Fibroblast of upper back skin (primary cell): ENCODE measurements around the gene NUP214.
"Not testable (repeated sequence)": the region's sequence is repeated elsewhere in the genome, so short reads cannot be mapped to it uniquely, and the experiment has no call there.

Experiments
- DNase-seq: peaks from one replicate; pipeline ENCODE4 v3.0.0-alpha.2; 2013

NUP214 gene

DNA sequence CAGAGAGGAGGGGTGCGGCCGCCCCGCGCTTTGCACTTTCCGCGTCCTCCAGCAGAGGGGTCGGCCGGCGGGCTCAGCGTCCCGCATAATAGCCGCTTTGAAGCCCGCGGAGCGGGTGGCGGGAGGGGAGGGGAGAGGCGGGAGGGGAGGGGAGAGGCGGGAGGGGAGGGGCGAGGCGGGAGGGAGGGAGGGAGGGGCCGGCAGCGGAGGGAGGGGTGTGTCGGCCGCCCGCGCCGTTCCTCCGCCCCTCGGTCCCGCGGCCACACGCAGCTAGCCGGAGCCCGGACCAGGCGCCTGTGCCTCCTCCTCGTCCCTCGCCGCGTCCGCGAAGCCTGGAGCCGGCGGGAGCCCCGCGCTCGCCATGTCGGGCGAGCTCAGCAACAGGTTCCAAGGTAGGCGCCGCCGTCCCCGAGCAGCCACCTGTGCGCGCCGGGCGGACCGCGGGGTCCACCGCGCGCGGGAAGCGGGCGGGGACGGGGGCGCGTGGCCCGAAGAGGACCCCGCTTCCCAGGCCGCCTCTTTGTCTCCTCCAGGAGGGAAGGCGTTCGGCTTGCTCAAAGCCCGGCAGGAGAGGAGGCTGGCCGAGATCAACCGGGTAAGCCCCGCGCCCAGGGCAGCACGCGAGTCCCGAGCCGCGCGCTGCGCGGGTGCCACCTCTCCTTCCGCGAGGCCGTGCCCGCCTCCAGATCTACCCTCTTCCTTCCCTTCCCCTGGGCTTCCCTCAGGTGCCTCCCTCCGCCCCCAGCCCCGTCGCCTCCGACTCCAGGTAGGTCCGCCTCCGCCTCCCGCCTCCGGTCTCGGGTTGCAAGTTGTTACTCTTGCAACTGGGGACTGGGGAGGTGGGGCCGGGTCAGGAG, 28.9 kb upstream of the NUP214 start, which contains the start of gene AIF1L:
Gene AIF1L, plus strand, starts transcription at position 263 of the 857 bp plus-strand sequence. Its CDS starts 99 bp downstream, at position 362.
- no peak for DNase-seq

DNA sequence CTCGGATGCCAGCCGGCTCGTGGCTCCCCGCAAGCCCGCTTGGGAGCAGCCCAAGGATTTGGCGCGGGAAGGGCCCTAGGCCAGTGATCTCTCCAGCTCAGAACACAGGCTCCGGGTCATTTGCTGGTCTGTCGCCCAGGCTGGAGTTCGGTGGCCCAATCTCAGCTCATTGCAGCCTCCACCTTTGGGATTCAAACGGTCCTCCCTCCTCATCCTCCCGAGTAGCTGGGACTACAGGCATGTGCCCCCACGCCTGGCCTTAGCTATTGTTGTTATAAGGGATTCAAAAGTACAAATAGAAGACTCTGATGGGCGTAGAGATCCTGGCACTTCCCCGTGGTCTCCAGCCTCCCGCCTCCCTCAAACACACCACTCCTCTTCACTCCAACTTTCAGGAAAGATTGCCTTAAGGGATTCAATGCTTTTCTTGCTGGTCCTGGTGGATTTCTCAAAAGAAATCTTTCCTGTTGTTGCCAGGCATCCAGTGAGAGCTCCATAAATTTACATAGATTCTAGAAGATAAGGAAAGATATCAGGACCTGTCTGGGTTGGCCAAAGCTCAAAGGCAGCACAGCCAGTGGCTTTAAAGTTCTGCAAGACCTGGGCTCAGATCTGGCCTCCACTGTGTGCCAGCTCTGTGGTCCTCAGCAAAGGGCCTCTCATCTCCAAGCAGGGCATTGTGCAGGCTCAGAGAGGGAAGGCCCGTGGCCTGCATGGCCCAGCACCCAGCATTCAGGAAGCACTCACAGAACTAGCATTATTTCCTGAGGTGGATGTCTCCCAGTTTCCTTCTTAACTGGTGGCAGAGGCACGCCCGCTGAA, 28.0 kb upstream of the NUP214 start:
- no peak for DNase-seq

DNA sequence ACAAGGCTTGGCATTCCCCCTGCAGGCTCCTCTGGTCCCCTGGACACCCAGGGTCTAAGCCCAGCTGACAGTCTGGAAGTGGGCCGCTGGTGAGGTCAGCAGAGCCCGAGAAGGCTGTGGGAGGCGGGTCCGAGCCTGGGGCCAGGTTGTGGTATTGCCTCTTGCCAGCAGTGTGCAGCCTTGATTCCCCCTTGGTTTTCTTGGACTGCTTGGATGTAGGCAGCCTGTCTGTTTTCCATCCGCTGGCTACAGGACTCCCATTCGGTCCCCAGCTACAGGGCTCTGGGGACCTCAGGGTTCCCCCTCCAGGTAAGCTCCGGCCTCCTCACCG, 27.5 kb upstream of the NUP214 start:
- no peak for DNase-seq

DNA sequence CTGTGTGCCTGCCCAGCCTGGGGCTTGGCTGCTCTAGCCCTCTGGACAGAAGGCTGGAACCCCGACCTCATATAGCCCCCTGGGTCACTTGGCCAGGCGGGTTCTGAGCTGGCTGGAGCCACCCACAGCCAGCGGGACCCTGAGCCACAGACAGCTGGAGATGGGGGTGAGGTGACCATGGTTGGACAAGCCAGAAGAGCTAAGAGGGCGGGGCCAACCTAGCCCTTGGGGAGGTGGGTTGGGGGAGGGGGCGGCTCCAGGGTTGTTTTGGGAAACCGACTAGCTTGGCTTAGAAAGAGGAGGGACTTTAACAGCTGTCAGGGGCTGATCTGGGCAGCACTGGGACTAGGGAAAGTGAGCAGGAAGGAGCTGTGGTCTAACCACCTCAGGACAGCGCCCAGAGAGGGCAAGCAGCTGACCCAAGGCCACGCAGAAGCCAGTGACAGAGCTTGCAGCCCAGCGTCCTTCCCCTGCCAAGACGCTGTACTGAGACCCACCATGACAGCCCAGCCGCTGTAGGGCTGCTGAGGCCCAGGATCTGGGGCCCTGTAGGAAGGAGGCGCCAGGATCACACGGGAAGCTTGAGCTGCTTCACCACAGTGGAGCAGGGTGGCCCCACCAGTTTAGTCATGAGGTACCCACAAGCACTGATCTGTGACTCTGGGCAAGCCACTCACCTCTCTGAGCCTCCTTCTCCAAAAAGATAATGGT, 26.8 kb upstream of the NUP214 start:
- no peak for DNase-seq

DNA sequence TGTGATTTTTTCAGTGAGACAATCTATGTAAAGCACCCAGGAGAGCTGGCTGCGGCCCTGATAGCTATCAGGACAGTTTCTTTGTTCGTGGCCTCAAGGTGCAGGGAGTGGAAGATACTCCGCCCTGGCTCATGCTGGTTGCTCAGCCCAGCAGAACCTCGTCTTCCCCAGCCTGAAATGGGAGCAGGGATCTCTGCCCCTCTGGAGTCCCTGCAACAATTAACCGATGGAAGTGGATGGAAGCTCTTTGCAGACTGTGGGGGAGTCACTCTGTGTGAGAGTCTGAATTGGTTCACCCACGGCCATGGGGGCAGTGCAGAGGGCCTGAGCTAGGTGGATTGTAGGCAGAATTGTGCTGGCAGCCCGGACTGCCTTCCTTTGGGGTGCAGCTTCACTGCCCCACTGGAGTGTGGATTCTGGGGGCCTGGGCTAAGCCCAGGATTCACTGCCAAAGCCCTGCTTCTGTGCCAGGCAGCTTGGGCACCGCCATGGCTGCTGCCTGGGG, 26.2 kb upstream of the NUP214 start:
- DNase-seq = no peak

DNA sequence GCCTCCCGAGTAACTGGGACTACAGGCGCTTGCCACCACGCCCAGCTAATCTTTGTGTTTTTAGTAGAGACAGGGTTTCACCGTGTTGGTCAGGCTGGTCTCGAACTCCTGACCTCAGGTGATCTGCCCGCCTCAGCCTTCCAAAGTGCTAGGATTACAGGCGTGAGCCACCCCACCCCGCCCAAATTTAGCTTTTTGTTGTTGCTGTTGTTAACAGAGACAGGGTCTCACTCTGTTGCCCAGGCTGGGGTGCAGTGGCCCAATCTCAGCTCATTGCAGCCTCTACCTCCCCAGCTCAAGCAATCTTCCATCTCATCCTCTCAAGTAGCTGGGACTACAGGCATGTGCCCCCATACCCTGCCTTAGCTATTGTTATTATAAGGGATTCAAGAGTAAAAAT, 25.5 kb upstream of the NUP214 start:
- not testable (repeated sequence) for DNase-seq

DNA sequence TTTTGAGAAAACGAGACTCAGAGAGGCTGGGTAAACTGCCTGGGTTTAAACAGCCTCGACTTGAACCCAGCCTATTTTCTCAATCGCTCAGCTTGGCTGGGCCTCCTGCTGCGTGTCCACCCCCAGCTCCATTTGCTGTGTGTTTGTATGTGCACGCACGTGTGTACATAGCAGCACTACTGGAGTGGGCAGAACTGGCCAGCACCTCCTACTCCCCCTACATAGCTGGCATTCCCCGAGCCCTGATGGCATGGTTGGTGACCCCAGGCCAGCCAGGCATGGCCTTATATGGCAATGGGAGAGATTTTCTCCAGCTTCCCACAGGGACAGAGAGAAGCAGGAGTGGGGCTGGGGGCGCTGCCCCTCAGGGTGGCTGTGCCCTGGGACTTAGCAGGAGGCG, 24.9 kb upstream of the NUP214 start:
- no peak for DNase-seq

DNA sequence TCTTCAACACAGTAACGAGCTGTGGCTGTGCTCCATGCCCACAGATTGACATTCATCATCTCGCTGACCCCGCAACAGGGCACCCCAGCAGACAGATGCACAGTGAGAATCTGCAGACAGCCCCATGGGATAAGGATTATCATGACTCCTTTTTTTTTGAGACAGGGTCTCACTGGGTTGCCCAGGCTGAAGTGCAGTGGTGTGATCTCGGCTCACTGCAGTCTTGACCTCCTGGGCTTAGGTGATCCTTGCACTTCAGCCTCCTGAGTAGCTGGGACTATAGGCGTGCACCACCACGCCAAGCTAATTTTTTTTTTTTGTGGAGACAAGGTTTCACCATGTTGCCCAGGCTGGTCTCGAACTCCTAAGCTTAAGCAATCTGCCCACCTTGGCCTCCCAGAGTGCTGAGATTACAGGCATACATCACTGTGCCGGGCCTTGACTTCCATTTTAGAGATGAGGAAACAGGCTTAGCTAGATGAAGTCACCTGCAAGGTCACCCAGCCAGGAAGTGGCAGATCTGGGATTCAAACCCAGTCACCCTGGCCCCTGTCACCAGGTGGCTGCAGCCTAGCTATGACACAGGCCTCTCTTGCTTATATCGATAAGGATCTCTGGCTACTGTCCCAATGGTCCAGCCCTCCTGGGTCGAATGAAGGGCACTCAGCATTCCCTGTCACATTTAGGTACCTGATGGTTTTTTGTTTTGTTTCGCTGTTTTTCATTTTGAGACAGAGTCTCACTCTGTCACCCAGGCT, 24.0 kb upstream of the NUP214 start:
- DNase-seq = no peak

DNA sequence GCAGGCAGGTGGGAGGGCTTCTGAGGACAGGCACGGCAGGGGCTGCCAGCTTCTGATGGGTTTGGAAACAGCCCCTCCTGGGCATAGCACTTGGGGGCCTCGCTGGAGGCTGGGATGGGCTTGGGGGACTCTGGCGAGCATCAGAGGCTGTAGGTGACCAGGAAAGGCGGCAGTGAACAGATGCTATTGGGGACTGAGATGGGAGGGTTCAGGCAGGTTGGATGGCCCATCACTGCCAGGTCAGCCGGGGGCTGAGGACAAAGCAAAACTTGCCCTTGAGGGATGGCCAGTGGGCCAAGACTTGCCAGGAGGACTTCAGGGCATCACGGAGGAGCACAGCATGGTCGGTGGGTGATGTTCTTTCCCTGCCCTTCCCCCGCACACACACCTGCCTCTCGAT, 22.4 kb upstream of the NUP214 start:
- no peak for DNase-seq

DNA sequence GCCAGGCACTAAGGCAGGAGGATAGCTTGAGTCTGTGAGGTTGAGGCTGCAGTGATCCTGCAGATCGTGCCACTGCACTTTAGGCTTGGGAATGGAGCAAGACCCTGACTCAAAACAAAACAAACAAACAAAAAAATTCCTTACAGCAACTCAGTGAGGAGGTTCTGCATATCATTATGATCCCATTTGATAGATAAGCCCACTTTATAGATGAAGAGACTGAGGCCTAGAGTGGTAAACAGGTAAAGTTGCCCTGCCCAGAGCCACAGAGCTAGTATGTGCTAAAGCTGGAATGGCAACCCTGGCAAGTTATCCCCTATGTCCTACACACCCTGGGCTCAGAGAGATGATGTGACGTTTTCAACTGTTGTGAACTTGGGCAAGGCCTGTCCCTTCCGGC, 21.9 kb upstream of the NUP214 start:
- no peak for DNase-seq

DNA sequence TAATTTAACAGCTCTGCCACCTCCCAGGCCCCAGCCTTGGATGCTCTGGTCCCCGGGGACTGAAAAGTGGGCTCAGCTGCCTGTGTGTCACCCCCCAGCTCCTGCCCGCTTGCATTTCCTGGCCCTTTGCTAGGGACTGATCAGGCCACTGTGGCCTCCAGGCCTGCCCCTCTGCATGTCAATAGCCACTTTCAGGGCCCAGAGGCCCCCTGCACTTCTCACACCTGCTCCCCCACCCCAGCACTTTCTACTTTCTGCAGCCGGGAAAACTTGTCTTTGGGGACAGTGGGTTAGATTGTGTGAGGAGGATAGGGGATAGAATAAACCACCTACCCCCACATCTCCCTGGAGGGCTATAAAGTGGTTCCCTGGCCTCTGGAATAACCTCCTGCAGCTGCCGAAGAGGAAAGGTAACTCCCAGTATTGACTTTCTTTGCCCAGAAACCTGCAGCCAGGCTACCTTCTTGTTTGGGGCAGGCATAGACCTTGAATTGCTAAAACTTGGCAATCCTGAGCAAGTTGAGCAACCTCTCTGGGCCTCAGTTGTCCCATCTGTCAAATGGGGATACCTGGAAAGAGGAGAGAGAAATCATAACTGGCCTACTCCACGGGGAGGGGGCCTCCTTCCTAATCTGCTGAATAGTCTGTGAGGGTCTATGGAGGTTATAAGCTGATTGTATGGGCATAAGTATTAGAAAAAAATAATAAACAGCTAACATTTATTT, 21.2 kb upstream of the NUP214 start:
- DNase-seq = no peak

DNA sequence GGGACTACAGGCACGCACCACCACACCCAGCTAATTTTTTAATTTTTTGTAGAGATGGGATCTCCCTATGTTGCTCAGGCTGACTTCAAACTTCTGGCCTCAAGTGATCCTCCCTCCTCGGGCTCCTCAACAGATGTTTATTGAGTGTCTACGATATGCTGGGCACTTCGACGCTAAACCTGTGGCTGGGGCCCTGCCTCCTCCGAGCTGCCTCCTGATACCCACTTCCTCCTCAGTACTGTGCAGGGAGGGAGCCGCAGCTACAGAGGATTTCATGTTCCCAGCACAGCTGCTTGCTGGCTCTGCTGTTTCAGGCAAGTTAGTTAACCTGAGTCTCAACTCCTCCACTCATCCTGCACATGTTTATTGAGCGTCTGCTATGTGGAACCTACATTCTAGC, 19.4 kb upstream of the NUP214 start:
- no peak for DNase-seq

DNA sequence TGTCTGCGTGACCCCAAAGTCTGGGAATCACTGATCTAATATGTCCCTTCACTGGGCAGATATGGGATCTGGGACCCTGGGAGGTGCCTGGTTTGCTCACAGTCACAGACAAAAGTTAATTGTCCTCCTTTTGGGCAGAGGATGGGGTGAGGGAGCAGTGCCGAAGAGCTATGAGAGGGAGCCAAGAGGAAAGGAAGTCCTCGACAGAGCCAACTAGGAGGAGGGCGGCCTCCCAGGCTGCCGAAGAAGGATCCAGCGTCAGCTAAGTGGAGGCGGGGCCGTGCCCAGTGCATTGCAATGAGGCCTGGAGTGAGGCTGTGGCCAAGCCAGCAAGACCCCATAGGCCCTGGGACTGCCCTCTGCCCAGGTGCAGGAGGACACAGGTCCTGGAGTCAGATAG, 17.6 kb upstream of the NUP214 start:
- no peak for DNase-seq

DNA sequence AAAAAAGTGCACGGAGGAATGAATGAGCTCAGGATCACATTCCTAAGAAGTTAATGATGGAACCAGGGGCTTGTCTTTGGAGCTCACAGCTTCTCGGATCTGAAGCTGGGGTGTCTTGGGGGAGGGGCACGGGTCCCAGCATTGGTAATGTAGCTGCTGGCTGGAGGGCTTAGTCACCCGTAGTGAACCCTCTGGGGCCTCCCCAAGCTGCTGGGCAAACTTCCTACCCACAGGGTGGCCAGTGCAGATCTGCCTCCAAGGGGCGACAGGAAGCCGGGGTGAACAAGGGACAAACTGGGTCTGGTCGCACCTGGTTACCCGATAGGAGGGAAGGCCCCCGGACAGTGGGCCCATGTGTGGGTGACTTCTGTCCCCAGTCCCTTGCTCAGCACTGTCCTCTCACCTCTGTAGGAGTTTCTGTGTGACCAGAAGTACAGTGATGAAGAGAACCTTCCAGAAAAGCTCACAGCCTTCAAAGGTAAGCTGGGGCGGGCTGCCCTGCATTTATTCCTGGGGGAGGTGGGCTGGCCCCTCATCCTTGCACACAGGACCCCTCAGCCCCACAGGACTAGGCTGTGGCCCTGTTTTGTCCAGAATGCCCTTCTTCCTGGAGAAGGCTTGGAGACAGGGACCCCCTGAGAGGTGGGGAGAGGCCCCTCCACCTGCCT, 14.1 kb upstream of the NUP214 start:
- DNase-seq = no peak

DNA sequence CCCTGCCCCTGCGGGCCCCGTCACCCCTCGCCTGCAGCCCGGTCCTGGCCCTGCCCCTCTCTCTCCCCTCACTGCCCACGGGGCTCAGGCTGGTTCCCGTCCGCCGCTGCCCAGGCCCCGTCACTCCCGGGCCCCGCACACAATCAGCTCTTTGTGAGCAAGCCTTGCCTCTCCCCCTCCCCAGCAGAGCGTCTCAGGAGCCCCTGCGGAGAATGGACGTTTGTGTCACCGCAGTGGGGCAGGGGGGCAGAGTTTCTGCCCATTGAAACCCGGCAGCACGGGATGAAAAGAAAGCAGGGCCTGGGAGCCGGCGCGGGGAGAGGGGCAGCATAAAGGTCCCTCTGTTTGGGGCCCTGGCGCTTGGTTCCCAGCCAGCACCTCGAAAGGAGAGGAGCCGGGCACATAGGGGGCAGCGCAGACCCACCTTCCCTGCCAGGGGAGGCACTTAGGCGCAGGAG, 13.5 kb upstream of the NUP214 start:
- no peak for DNase-seq

DNA sequence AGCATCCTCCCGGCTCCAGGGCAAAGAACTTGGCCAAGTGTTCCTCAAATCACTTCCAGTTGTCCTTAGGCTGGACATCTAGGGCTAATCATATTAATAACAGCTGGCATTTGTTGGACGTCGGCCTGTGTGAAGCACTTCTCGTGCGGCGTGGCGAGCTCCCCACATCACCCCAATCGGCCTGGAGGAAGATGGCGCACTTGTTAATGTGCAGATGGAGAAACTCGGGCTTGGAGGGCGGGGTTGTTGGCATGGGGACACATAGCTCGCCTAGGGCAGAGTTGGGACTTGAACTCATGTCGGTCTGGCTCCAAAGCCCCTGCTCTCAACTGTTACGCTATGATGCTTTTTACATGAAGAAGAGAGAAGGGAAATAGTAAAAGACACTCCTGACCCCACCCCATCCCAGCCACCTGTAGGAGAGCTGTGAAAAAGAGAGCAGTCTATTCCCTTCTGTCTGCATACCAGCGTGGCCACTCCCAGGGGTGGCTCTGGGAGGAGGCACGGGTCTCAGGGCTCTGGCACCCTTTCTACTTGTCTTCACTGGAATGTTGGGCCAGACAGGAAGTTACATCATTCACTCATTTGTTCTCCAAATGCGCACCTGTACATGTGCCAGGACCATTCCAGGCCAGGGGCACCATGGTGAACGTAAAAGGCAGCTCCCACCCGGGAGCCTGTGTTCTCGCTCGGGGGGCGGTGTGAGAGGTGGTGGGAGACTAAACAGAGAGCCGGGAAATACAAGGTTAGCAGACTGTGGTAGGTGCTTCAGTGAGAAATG, 12.8 kb upstream of the NUP214 start:
- no peak for DNase-seq

DNA sequence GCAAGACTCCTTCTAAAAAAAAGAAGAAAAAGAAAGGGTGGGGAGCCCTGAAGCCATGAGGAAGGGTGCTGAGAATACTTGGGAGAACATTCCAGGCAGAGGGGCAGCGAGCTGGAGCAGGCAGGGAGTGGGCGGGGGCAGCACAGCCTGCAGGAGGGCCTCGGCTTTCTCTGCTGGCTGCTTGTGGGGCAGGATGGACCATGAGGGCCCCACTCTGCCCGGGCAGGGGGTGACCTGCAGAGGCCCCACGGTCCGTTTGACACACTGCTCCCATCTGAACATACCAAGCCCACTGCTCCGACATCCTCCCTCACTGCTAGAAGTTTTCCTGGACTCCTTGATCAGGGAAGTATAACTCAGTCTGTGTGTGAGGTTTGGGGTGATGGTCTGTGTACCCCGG, 11.7 kb upstream of the NUP214 start:
- DNase-seq = no peak

DNA sequence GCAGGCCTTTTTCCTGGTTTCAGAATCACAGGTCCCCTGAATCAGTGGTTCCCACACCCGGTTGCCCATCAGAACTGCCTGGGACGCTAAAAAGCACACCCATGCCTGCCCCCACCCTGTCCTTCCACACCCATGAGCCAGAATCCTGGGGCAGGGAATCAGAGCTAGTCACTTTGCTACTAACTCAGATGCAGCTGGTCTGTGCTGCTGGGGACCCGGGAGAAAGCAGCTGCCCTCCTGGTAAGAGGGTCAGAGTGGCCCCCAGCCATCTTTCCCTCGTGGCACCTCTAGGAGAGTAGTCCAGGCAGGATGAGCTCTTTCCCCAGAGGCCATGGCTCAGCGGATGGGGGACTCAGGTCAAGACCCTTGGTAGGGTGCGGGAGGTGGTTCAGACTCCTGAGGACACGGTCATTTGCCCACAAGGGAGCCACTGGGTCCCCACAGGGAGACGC, 11.3 kb upstream of the NUP214 start:
- no peak for DNase-seq

DNA sequence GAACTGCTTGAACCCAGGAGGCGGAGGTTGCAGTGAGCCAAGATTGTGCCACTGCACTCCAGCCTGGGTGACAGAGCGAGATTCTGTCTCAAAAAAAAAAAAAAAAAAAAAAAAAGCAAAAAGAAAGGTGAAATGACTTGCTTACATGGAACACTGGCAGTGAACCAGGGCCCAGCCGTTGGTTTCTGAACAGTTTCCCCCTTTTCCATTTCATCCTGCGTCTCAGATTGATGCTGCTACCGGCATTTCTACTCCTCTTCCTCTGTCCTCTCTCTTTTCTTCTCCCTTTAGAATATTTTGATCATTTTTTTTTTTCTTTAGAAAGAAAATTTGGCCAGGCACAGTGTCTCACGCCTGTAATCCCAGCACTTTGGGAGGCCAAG, 10.0 kb upstream of the NUP214 start:
- DNase-seq = not testable (repeated sequence)
